Mesodermal cell (in vitro differentiated cells): ENCODE data around the gene DNM1.

ENCODE experiments used
- H3K27ac ChIP-seq: 2 replicates; pipeline ENCODE4 v1.7.0; 2013; ENCODE audit warnings: mild to moderate bottlenecking, low read depth, low read length, moderate library complexity; ENCODE audit not compliant: severe bottlenecking
- H3K36me3 ChIP-seq: 2 replicates; pipeline ENCODE4 v1.7.1; 2013; ENCODE audit warnings: mild to moderate bottlenecking, low read length, moderate library complexity; ENCODE audit not compliant: control insufficient read depth, insufficient read depth
- H3K4me1 ChIP-seq: one replicate; pipeline ENCODE4 v1.7.1; 2013; ENCODE audit warnings: mild to moderate bottlenecking, low read length; ENCODE audit not compliant: insufficient read depth, control insufficient read depth, poor library complexity, severe bottlenecking
- H3K4me3 ChIP-seq: 2 replicates; pipeline ENCODE4 v1.7.0; 2013; ENCODE audit warnings: low read length, control low read depth, mild to moderate bottlenecking; ENCODE audit not compliant: insufficient read depth, poor library complexity, severe bottlenecking; ENCODE audit errors: extremely low read depth
- H3K9me3 ChIP-seq: 2 replicates; pipeline ENCODE4 v1.7.1; 2013; ENCODE audit warnings: mild to moderate bottlenecking, low read length, moderate library complexity; ENCODE audit not compliant: control insufficient read depth
- WGBS, 2 experiments: methylation state at CpG; one replicate each; pipeline ENCODE4 v1.1.5; 2013; ENCODE audit warnings: missing lambda C conversion rate in 2 of 2; ENCODE audit not compliant: insufficient coverage in 2 of 2; 5-methylcytosine and 5-hydroxymethylcytosine counted together

Gene DNM1

GRCh38 chr9:128304136-128304970 is 101.2 kb downstream of the DNM1 start:
- WGBS, 2 experiments = 83 to 90% methylated on average over 4 to 6 of the region's 9 CpGs
- Histone ChIP-seq H3K36me3 (peaks cover 14% of the 10 kb centered on the region), H3K27ac (no peak overlapping the region), H3K4me3 (no peak overlapping the region), H3K4me1 (peaks cover 8% of the 10 kb centered on the region), H3K9me3 (no peaks in the 10 kb centered on the region)
